ENCODE results near the gene PEX5L.
"Not testable (repeated sequence)": the region's sequence is repeated elsewhere in the genome, so short reads cannot be mapped to it uniquely, and the experiment has no call there.

The PEX5L gene, protein sequence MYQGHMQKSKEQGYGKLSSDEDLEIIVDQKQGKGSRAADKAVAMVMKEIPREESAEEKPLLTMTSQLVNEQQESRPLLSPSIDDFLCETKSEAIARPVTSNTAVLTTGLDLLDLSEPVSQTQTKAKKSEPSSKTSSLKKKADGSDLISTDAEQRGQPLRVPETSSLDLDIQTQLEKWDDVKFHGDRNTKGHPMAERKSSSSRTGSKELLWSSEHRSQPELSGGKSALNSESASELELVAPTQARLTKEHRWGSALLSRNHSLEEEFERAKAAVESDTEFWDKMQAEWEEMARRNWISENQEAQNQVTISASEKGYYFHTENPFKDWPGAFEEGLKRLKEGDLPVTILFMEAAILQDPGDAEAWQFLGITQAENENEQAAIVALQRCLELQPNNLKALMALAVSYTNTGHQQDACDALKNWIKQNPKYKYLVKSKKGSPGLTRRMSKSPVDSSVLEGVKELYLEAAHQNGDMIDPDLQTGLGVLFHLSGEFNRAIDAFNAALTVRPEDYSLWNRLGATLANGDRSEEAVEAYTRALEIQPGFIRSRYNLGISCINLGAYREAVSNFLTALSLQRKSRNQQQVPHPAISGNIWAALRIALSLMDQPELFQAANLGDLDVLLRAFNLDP

GRCh38 chr3:180036671-180037455 lies at the start of gene PEX5L:
Gene PEX5L (minus strand): TSS chr3:180036937. CDS start chr3:180036599, 338 bp downstream.
- no peak for DNase-seq

- DNase-seq: no peak
Observed at GRCh38 chr3:180085122-180085710, 48.5 kb upstream of the PEX5L start.

- no peak for DNase-seq
Observed at GRCh38 chr3:180082699-180083098, 46.0 kb upstream of the PEX5L start.

- no peak for DNase-seq
Observed at GRCh38 chr3:180078592-180078991, 41.9 kb upstream of the PEX5L start.

DNA sequence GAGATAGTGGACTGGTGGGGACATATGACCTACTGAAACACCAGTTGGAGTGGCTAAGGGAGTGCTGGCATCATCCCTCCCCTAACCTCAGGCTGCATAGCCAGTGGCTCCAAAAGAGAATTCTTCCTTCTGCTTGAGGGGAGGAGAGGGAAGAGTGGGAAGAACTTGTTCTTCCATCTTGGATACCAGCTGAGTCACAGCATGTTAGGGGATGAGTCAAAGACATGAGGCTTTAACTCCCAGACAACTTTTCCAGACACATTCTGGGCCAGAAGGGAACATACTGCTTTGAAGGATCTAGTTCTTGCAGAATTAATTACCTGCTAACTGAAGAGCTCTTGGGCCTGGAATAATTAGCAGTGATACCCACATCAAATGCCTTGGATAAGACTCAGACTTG lies 36.8 kb upstream of the PEX5L start:
- no peak for DNase-seq

DNA sequence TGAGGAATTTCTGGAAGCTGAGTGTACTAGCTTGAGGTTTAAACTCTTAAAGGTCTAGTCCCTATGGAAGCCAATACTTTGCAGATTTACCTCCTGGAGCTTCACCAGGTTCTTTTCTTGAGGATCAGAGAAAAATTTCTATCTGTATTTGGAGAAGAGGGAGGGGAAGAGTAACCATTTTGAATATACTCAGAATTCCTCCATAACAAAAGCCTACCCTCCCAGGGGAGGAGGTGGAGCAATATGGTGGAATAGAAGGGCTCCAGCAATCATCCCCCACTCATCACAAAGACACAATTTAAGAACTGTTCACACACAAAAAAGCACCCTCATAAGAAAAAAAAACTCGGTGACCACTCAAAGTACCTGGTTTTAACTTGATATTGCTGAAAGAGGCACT lies 36.0 kb upstream of the PEX5L start:
- no peak for DNase-seq

DNA sequence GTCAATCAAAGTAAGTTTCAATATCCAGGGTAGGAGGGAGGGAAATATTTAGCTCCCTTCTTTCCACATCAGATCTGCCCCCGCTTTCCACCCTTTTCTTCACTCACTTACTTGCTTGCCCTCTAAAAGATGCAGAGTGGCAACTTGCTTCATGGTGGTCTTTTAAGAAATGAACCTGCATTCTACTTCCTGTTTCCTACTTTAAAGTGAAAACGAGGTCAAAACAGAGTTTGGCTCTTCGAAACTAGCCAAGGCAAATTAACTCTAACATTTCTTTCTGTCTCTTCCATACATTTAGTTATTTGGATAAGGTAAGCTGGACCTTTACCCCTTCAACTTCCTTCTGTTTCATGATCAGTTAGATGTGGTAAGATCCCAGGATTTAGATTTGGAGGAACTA lies 34.2 kb upstream of the PEX5L start:
- DNase-seq: no peak

- no peak for DNase-seq
Observed at GRCh38 chr3:180068023-180068422, 31.3 kb upstream of the PEX5L start.

- no peak for DNase-seq
Observed at GRCh38 chr3:180066598-180066997, 29.9 kb upstream of the PEX5L start.

- no peak for DNase-seq
Observed at GRCh38 chr3:180063783-180064182, 27.0 kb upstream of the PEX5L start.

DNA sequence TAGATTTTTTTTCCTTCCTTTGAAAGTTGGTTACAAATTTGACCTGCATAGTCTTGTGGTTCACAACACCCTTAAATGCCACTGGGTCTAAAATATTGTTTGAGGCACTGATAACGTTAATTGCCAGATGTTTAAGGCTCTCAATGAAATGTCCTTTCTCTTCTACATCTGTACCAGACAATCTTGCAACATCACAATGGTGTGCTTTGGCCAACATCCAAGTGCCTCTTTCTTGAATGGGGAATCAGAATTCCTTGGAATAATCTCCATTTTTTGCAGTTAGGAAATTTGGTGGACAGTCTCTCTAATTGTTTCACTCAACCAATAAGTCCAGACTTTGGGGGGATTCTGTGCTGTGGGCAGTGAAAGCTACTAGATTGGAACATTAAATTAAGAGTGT lies 26.0 kb upstream of the PEX5L start:
- no peak for DNase-seq

DNA sequence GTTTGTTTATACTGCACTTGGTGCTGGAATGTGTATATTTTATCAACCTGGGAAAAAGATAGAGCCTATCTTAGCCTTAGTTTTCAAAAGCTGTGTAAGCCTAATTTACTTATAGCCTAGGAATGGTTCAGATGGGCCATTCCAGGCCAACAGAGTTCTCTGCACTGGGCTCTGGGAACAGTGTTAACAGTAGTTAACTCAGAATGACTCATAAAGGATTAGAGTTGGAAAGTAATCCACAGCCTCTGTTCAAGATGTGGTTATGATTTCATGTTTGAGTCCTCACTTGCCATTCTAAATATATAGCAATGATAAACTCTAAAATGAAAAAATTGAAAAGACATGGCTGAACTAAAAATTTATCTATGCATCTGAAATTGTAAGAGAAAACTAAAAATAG lies 22.6 kb upstream of the PEX5L start:
- no peak for DNase-seq

DNA sequence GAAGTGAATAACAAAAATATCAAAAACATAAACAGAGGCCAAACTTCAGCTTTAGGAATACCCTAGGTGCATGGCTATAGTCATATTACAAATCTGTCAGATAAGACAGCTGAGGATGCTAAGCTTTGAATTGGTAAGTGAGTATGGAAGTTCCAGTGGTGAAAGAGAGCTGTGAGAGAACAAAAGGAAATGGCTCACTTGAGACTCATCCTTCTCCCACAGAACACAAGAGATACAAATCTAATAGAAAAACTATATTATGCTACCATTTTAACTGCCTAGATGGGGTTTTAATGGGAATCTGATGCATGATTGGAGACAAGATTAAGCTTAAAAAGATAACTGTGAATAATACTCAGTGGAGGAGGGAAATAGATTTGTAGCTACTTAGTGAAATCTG lies 21.5 kb upstream of the PEX5L start:
- DNase-seq: no peak

- DNase-seq: not testable (repeated sequence)
Observed at GRCh38 chr3:180055656-180056055, 18.9 kb upstream of the PEX5L start.

- no peak for DNase-seq
Observed at GRCh38 chr3:180049391-180049790, 12.7 kb upstream of the PEX5L start.

GRCh38 chr3:180048840-180049239 lies 12.1 kb upstream of the PEX5L start:
- DNase-seq: no peak

DNA sequence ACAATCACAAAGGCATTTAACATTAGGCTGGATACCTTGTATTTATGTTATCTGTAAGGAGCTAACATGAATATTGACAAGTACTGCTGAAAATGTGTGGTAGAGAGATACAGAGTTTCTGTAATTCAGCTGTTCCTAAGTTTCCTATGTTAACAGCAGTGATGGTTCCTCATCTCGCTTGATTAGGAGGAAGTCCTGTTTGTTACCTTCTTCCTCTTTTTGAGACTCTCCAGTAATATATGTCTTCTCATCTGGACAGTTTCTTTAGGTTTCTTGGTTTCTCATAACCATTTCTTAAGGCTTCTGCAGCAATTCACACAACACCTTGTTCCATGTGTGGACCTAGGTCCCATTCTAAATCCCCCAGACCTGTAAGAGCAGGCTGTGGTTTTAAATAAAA lies 11.4 kb upstream of the PEX5L start:
- no peak for DNase-seq

DNA sequence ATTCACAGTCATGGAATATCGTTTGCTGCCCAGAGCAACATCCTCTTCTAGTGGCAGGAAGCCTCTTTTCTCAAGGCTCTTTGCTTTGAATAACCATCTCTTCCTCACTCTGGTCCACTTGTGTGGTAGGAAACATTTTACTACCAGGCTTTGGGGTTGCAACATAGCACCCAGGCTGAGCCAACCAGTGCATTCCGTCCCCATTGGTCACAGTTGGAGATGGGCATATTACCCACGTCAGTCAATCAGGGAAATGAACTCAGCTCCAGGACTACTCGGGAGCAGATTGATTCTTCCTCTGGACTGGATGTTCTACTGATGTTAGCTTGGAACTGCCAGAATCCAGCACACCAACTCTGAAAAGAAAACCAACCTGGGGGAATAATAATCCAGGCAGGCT lies 4.2 kb upstream of the PEX5L start:
- no peak for DNase-seq

GRCh38 chr3:180036092-180036670 lies 556 bp downstream of the PEX5L start:
- DNase-seq: no peak

- DNase-seq: no peak
Observed at GRCh38 chr3:180026997-180027396, 9.7 kb downstream of the PEX5L start.

DNA sequence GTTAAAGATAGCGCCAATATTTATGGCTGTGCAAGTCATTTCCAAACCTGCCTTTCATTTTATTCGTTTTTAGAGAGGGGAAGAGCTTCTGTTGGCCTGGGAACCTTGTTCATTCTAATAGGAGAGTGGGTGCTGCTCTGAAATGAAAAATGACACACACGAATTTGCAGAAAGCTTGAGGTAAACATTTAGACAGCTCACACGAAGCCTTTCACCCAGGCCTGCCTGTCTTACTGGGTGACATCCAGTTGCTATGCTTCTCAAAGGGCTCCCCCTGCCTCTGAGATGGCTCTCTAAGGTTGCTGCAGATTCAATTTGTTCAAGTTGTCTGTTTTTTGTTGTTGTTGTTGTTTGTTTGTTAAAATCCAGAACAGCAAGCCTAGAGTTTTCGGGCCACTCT lies 18.2 kb downstream of the PEX5L start:
- DNase-seq: no peak

GRCh38 chr3:180017846-180018245 lies 18.9 kb downstream of the PEX5L start:
- no peak for DNase-seq

DNA sequence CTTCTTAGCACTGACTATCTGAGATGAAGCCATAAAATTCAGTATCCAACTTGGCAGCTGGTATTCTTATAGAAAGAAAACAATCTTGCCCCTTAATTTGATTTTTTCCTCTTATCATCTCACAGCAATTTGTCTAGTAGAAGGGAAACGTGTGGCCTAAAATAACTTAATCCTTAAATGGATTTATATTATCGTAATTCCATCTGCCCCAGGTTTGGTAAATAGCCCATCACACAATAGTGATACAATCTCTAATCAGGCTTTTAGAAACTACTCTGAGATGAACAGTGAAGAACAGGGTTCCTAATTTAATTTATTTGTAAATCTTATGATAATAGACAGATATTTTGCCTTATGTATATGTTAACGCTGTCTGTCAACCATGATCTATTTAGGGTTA lies 24.8 kb downstream of the PEX5L start:
- DNase-seq: no peak

All from CD4-positive, alpha-beta T cell treated with Interleukin-17A for 4 hours (primary cell).